SK-N-MC (cell line): ENCODE data around the gene PPP1R2C.

Experiments used
- DNase-seq: peaks from one replicate; pipeline ENCODE4 v3.0.0-alpha.2; 2011; ENCODE audit warnings: low read depth, low spot score
- H3K27ac ChIP-seq: fragments of 200-600 bp; sonication (generic); 2 replicates; pipeline ENCODE4 v1.5.1; 2016; ENCODE audit warnings: mixed run types
- H3K36me3 ChIP-seq: fragments of 200-600 bp; sonication (generic); 2 replicates; pipeline ENCODE4 v1.6.1; 2017; ENCODE audit warnings: antibody characterized with exemption, low read length, mixed read lengths; ENCODE audit not compliant: insufficient read depth
- H3K4me3 ChIP-seq: fragments of 200-600 bp; sonication (generic); 2 replicates; pipeline ENCODE4 v1.5.1; 2016
- H3K9ac ChIP-seq: fragments of 200-600 bp; sonication (generic); 2 replicates; pipeline ENCODE4 v1.8.0; 2017; ENCODE audit warnings: mixed run types, mixed read lengths; ENCODE audit not compliant: insufficient read length
- H3K9me3 ChIP-seq: fragments of 200-600 bp; sonication (generic); 2 replicates; pipeline ENCODE4 v1.6.1; 2017; ENCODE audit warnings: low read depth, mild to moderate bottlenecking, antibody characterized with exemption, low read length, moderate library complexity, mixed read lengths
- EZH2 ChIP-seq: fragments of 200-600 bp; sonication (generic); IDR thresholded peaks from one replicate; pipeline ENCODE4 v1.6.1; 2017; ENCODE audit warnings: antibody characterized with exemption
- FOXP2 ChIP-seq: optimal IDR thresholded peaks from 2 replicates; pipeline ENCODE3; 2011; ENCODE audit warnings: mild to moderate bottlenecking, moderate library complexity; ENCODE audit not compliant: insufficient read depth; ENCODE audit errors: extremely low read length, control extremely low read depth
- POLR2AphosphoS5 ChIP-seq: IDR thresholded peaks from 2 replicates; pipeline ENCODE4 v1.6.1; 2012; ENCODE audit warnings: mild to moderate bottlenecking, low read depth, low read length, borderline replicate concordance

The PPP1R2C gene

GRCh38 chrX:42778096-42778495 is at the start of gene PPP1R2C:
TSS of gene PPP1R2C (minus strand) at chrX:42778163. CDS start at chrX:42778079, 84 bp downstream.
- H3K9ac ChIP-seq = no peak within 1 kb of the TSS
- TF ChIP-seq FOXP2 (no peak), POLR2AphosphoS5 (no peak), EZH2 (no peak)

GRCh38 chrX:42825201-42825600 is 47.2 kb upstream of the PPP1R2C start:
- DNase-seq = no peak
- Histone ChIP-seq H3K4me3 (no peak overlapping the region), H3K9ac (no peak overlapping the region), H3K9me3 (peaks cover 5% of the 10 kb centered on the region; the same call in 1 of the 2 replicates), H3K36me3 (no peaks in the 10 kb centered on the region), H3K27ac (no peak overlapping the region)
- TF ChIP-seq EZH2 = no peak
- TF ChIP-seq POLR2AphosphoS5 = no peak
- TF ChIP-seq FOXP2 = no peak

More at GRCh38 chrX:42778096-42778495, at the start of gene PPP1R2C:
- no peak for DNase-seq
- no peak within 1 kb of the TSS for H3K27ac ChIP-seq
- no peaks in the 10 kb centered on the region for H3K36me3 ChIP-seq
- H3K4me3 ChIP-seq = no peak within 1 kb of the TSS
- no peaks in the 10 kb centered on the region for H3K9me3 ChIP-seq

- no peak overlapping the region for H3K4me3 ChIP-seq
- peaks cover 5% of the 10 kb centered on the region; the same call in 1 of the 2 replicates for H3K9me3 ChIP-seq
- no peak for DNase-seq
- H3K36me3 ChIP-seq = no peaks in the 10 kb centered on the region
- no peak overlapping the region for H3K9ac ChIP-seq
- no peak overlapping the region for H3K27ac ChIP-seq
- no peak for TF ChIP-seq FOXP2
- no peak for TF ChIP-seq EZH2
- TF ChIP-seq POLR2AphosphoS5 = no peak
Observed at GRCh38 chrX:42824541-42824940, 46.6 kb upstream of the PPP1R2C start.

- no peak for DNase-seq
- no peak overlapping the region for H3K9ac ChIP-seq
- H3K27ac ChIP-seq = no peak overlapping the region
- TF ChIP-seq FOXP2 = no peak
- no peaks in the 10 kb centered on the region for H3K36me3 ChIP-seq
- no peaks in the 10 kb centered on the region for H3K9me3 ChIP-seq
- H3K4me3 ChIP-seq = no peak overlapping the region
Observed at GRCh38 chrX:42823443-42823842, 45.5 kb upstream of the PPP1R2C start.

GRCh38 chrX:42821803-42822443 is 44.0 kb upstream of the PPP1R2C start:
- H3K27ac ChIP-seq = no peak overlapping the region
- no peak overlapping the region for H3K4me3 ChIP-seq
- no peaks in the 10 kb centered on the region for H3K36me3 ChIP-seq
- TF ChIP-seq EZH2 (no peak), POLR2AphosphoS5 (no peak), FOXP2 (no peak)
- DNase-seq = no peak
- H3K9me3 ChIP-seq = no peaks in the 10 kb centered on the region
- no peak overlapping the region for H3K9ac ChIP-seq

GRCh38 chrX:42818151-42818921 is 40.4 kb upstream of the PPP1R2C start:
- Histone ChIP-seq H3K4me3 (no peak overlapping the region), H3K9me3 (no peaks in the 10 kb centered on the region), H3K27ac (no peak overlapping the region), H3K36me3 (no peaks in the 10 kb centered on the region), H3K9ac (no peak overlapping the region)
- DNase-seq = no peak
- TF ChIP-seq FOXP2 = no peak
- no peak for TF ChIP-seq POLR2AphosphoS5
- no peak for TF ChIP-seq EZH2

GRCh38 chrX:42809569-42809968 is 31.6 kb upstream of the PPP1R2C start:
- no peak overlapping the region for H3K27ac ChIP-seq
- no peak overlapping the region for H3K9ac ChIP-seq
- no peak for TF ChIP-seq POLR2AphosphoS5
- no peak for TF ChIP-seq FOXP2
- no peak for TF ChIP-seq EZH2
- H3K9me3 ChIP-seq = no peaks in the 10 kb centered on the region
- no peaks in the 10 kb centered on the region for H3K36me3 ChIP-seq
- H3K4me3 ChIP-seq = no peak overlapping the region
- DNase-seq = no peak

- Histone ChIP-seq H3K4me3 (no peak overlapping the region), H3K36me3 (no peaks in the 10 kb centered on the region), H3K27ac (no peak overlapping the region), H3K9me3 (no peaks in the 10 kb centered on the region), H3K9ac (no peak overlapping the region)
- no peak for DNase-seq
- TF ChIP-seq EZH2 = no peak
- TF ChIP-seq POLR2AphosphoS5 = no peak
- TF ChIP-seq FOXP2 = no peak
Observed at GRCh38 chrX:42807393-42807792, 29.4 kb upstream of the PPP1R2C start.

- Histone ChIP-seq H3K9ac (no peak overlapping the region), H3K27ac (no peak overlapping the region), H3K36me3 (no peaks in the 10 kb centered on the region), H3K9me3 (no peaks in the 10 kb centered on the region), H3K4me3 (no peak overlapping the region)
- TF ChIP-seq FOXP2 = no peak
- no peak for TF ChIP-seq EZH2
- TF ChIP-seq POLR2AphosphoS5 = no peak
- no peak for DNase-seq
Observed at GRCh38 chrX:42804524-42804923, 26.6 kb upstream of the PPP1R2C start.
